Endothelial cell of umbilical vein (primary cell): Measurements from ENCODE around the gene DIP2A.

ENCODE experiments used
- CTCF ChIP-seq, 2 donors: IDR thresholded peaks; 1 replicate in 1 of 2; 2 replicates in 1 of 2; pipeline ENCODE4 v1.5.1; 2011; ENCODE audit warnings: low read length in 2 of 2, mild to moderate bottlenecking in 2 of 2, moderate library complexity in 2 of 2, control low read depth in 1 of 2, inconsistent platforms in 1 of 2, low read depth in 1 of 2; ENCODE audit not compliant: insufficient read depth in 1 of 2; ENCODE audit errors: extremely low read depth in 1 of 2
- FOS ChIP-seq: IDR thresholded peaks from 2 replicates; pipeline ENCODE4 v1.6.1; 2011; ENCODE audit warnings: mild to moderate bottlenecking, low read length, moderate library complexity, borderline replicate concordance; ENCODE audit not compliant: insufficient read depth
- POLR2A ChIP-seq: IDR thresholded peaks from 2 replicates; pipeline ENCODE4 v1.6.1; 2012; ENCODE audit warnings: low read depth, mild to moderate bottlenecking, control low read depth, low read length

- TF ChIP-seq FOS, result no peak
- TF ChIP-seq POLR2A, result no peak
- TF ChIP-seq CTCF (IDR thresholded peaks at IDR 0.05; ENCODE audit: extremely low read depth in 1 of 2, insufficient read depth in 1 of 2, low read depth in 1 of 2, low read length in 2 of 2), result no peak
Observed at GRCh38 chr21:46516068-46516467, 57.4 kb downstream of the DIP2A start.
